ENCODE measurements around the gene NFE2L2. TPM values are rescaled to one million over a fixed set of nuclear protein-coding genes. Genes with fewer than 3 reads are reported as not detected.
"Not testable (repeated sequence)": the region's sequence is repeated elsewhere in the genome, so short reads cannot be mapped to it uniquely, and the experiment has no call there.

NFE2L2 gene
- total RNA-seq, 1 donor from 2014 or later, result 66.5 TPM

DNA sequence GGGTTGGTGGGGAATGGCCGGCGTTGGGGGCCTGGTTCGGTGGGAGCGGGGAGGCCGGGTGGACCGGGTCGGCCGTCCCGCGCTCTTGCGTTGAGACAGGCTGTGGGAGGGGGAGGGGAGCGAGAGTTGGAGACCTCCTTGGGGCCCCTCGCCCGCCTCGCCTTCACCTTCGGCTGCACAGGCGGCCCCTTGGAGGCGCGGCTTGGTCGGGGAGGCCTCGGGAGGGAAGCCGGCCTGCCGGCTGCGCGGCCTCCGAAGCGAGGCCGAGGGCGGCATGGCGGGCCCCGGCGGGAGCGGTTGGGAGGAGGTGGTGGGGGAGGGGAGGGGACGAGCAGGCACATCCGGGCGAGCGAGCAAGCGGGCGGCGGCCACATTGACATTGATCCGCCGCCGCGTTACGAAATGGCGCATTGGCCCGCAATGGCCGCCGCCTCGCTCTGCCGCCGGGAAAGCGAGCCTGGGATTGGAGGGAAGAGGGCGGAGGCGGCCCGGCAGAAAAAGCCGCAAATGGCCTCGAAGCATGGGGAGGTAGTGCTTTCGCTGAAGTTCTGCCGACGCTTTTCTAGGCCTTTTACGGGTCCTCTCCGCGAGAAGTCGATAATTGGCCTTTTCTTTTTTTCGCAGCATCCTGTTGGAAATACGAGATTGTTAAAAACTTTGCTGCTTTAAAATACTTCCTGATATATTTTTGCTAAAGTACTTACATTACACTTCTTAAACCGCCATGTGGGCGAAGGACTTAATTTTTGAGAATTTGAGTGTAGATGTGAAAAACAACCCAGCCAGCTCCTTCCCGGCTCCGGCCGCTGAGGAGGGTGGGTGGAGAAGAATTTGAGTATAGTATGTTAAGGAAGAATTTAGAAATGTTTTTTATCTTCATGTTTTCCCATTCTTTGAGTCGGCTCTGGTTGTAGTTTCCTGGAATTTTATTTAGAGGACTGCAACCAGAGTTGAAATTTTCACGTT is 51.4 kb downstream of the NFE2L2 start:
- intact Hi-C loops (cut with DNase I), result loop anchor here (1.0 to 2.0 kb wide), 3 partner anchors 28 to 51 kb away; partner anchors contain the start of gene NFE2L2
- peak; percentile 94 for DNase-seq (ENCODE audit: low spot score)

DNA sequence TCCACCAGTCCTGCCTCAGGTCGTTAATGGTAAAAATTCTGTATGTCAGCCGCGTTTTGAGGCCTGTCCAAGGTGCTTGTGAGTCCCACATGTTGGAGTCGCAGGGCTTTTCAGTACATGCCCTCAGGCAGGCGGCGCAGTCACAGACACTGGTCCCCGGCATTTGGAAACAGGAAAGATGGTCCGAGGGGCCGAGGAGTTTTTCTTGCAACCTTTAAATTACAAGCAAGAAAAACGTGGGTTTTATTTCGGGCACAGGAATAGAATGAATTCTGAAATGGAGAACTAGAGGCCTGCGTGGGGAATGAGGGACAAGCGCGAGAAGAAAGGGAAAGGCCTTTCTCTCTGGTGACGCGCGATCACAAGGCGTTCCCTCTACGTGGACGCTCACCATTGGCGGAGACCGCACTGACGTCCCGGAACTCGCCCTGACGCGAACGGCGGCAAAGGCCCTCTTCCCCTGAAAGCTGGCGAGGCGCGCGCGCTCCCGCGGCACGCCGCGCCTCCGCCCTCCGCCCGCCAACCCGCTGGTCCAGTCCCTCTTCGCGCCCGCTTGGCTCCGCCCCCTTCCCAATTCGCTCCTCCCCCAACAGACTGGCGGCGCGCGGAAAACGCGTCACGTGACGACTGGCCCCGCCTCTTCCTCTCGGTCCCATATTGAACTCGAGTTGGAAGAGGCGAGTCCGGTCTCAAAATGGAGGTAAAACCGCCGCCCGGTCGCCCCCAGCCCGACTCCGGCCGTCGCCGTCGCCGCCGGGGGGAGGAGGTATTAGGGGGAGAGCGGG is 52.2 kb downstream of the NFE2L2 start, which contains the start of gene HNRNPA3:
Gene HNRNPA3, plus strand, starts transcription at position 689 of the 785 bp plus-strand sequence. Its CDS starts 6 bp downstream, at position 695.
- peak; percentile 100 for DNase-seq (ENCODE audit: low spot score)
- intact Hi-C loops (cut with DNase I), result loop anchor here (1.0 to 2.0 kb wide), 3 partner anchors 29 to 52 kb away; partner anchors contain the start of gene NFE2L2

DNA sequence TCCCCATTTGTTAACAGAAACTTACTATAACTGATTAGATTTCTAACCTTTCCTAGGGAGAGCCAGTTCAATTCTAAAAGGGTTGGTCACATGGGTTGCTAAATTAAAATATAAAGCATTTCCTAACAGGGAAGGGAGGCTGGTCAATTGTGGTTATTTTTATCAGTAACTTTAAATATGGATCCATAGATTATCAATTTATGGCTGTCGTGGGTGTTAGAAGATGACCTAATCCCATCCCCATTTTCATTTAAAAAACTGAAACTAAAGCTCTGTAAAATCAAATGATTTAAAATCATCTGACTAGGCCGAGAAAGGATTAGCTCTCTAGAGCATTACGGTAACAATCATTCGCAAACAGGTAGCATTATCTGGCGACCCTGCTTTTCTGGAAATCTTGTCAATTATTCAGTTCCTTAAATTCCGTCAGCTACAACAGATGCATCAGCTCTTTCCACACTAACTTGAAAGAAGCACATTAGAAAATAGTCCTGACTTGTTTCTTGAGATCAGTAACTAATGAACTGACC is 52.9 kb downstream of the NFE2L2 start:
- DNase-seq (ENCODE audit: low spot score), result no peak
- intact Hi-C loops (cut with DNase I), result loop anchor here (1.0 to 2.0 kb wide), 3 partner anchors 29 to 53 kb away; partner anchors contain the start of gene NFE2L2

DNA sequence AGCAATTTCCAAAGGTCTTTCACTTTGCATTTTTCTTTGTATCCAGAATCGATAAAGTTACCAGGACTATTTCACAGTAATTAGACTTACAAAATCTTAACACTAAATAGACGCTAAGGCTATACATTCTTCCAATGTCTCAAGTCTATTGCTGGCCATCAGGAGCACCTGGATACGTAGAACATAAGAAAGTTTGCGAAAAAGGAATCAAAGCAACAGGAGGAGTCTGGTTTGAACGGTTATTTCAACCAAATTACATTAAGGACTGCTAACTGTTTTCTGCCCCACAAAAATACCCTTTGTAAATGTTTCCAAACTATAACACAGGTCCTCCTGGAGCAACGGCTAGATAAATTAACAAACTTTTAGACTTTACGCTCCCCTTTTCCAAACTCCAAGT is 53.4 kb downstream of the NFE2L2 start:
- intact Hi-C loops (cut with DNase I), result no loop called here
- no peak for DNase-seq (ENCODE audit: low spot score)

DNA sequence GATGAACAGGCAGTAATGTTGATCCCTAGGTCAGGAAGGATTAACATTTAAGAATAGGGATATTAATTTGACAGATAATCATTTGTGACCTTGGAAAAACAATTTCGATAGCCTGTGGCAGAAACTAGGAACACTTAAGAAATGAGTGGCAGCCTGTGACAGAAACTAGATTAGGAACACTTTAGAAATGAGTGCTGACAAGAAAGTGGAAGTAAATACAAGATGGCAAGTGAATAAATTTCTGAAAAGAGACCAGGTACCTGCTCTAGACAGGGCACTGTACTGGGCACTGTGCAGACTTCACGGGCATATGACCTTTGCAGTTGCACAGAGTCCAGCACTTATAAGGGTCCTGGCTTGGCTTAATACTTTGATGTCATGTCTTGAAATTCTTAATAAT is 57.4 kb downstream of the NFE2L2 start:
- intact Hi-C loops (cut with DNase I), result no loop called here
- no peak for DNase-seq (ENCODE audit: low spot score)

DNA sequence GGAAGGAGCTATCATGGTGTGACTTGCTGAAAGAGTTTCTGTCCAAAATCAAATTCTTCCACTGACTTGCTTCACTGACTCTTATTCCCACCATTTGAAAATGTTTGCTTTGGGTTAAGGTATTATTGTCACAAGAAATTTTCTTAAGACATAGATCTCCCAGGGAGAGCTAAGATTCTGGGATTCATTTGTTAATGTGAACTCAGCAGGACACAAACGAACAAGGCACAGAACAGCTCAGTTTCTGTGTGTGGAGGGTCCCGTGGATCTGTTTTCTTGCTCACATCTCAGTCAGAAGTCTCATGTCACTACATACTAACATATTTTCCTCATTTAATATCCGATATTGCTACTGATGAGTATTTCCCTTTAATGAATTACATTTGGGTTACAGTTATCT is 60.1 kb downstream of the NFE2L2 start:
- DNase-seq (ENCODE audit: low spot score), result no peak
- intact Hi-C loops (cut with DNase I), result no loop called here

DNA sequence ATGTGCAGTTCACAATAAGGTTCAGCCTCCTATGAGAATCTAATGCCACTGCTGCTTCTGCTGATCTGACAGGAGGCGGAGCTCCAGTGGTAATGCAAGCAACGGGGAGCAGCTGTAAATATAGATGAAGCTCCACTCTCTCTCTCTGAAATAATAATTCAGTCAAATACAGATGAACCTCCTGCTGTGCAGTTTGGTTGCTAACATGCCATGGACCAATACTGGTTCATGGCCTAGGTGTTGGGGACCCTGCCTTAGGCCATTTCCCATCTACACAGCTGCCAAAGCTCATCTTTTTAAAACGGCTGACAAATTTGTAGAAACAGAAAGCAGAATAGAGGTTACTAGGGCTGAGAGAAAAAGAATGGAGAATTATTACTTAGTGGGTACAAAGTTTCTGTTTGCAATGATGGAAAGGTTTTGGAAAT is 62.6 kb downstream of the NFE2L2 start:
- intact Hi-C loops (cut with DNase I), result no loop called here

DNA sequence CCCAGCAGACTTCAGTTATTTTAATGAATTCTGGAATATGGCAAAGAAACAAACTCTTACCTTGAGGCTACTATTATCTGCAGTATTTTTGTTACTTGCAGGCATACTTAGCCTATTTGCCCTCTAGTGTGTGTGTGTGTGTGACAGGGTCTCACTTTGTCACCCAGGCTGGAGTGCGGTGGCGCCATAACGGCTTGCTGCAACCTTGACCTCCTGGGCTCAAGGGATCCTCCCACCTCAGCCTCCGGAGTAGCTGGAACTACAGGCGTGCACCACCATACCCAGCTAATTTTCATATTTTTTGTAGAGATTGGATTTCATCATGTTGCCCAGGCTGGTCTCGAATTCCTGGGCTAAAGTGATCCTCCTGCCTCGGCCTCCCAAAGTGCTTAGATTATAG is 64.1 kb downstream of the NFE2L2 start:
- DNase-seq (ENCODE audit: low spot score); intact Hi-C loops (cut with DNase I): not testable (repeated sequence)

More for the DNA sequence above, 62.6 kb downstream of the NFE2L2 start:
- DNase-seq (ENCODE audit: low spot score), result no peak

DNA sequence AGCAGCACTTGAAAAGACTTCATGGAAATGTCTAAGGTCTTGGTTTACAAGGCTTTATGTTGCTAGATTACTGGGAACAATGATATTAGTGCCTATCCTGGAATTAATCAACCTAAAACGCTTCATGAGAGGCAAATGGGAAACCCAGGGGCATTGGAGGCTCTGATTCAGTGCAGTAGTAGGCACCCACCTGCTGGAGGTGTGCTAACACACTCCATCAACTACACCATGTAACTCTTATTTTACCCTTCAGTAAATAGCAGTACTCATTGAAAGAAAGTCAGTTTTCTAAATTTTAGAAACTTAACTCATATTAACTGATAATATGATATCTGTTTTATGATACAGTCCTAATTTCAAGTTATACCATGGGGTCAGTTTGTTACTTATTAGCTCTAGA is 69.3 kb downstream of the NFE2L2 start:
- DNase-seq (ENCODE audit: low spot score), result no peak
- intact Hi-C loops (cut with DNase I), result no loop called here

DNA sequence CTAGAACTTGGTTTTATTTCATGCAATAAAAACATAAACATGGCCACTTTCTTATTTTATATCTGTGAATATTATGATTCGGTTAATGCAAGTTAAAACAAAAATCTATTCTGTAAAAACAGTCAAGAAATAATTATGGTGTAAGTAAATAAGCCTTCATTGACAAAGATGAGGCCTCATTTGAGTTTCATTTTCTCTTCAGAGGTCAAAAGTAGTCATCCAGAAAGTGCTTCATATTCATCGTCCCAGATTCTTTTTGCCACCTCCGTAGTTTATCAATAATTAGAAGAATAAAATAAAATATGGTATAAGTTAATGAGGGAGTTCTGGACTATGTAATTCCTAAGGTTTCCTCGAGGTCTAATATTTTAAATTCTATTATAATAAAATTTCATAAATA is 71.3 kb downstream of the NFE2L2 start:
- intact Hi-C loops (cut with DNase I), result no loop called here
- no peak for DNase-seq (ENCODE audit: low spot score)

DNA sequence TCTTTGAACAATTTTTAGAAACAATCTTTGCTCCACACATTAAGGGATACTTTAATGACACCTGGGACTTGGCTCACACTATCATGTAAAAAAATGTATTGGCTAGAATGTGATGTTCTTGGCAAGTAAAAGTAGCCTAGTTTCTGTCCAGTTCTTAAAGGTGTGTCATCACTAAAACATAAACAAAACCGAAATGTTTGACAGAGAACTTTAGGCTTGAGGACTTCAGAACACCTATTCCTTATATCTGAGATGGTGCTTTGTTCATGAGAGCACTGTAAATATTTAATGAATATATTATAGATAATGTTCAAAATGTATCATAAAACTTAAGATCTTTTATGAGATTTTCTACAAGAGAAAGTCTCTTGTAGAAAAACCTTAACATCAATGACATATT is 71.7 kb downstream of the NFE2L2 start:
- intact Hi-C loops (cut with DNase I), result no loop called here
- no peak for DNase-seq (ENCODE audit: low spot score)

DNA sequence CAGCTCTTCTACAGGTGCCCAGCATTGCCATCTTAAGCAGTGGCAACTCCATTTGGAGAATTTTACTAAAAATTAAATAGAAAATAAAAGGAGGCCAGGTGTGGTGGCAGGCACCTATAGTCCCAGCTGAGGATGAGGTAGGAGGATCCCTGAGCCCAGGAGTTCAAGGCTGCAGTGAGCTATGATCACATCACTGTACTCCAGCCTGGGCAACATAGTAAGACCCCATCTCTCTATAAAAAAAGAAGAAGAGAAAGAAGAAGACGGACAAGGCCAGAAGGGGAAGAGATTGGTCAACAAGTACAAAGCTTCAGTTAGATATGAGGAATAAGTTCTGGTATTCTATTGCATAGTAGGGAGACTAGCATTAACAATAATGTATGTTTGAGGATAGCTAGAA is 73.6 kb downstream of the NFE2L2 start:
- intact Hi-C loops (cut with DNase I), result no loop called here
- no peak for DNase-seq (ENCODE audit: low spot score)

DNA sequence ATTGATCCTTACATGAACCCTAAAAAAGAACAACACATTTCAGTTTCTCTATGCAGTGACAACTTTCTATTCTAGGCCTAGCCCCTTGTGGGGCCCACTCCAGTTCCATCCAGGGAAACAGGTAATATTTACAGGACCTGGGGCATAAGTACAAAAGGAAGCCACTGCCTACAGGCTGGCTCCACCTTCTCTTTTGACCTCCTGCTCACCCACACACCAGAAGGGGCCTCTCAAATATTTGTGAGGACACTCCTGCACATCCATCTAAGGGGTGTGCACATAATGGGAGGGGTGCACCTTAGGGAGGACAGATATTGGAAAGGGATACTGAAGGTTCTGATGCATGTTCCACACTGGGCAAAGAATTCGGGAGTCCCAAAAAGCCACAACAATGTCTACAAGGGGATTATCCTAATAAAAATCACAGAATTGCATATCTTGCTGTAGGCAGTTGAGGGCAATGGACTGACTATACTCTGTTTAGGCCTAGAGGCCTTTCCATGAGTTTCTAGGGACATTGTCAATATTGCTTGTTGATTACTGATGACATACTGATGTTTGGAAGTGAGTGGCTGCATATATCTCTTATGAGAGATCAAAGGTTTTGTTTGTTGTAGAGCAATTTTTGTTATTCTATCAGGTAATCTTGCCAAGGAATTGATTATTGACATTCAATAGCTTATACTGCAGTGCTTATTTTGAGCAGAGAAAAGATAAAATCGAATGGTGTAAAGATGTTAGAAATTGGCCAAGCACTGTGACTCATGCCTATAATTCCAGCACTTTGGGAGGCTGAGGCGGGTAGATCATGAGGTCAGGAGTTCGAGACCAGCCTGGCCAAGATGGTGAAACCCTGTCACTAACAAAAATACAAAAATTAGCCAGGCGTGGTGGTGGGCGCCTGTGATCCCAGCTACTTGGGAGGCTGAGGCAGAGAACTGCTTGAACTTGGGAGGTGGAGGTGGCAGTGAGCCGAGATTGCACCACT is 75.8 kb downstream of the NFE2L2 start:
- intact Hi-C loops (cut with DNase I), result no loop called here
- no peak for DNase-seq (ENCODE audit: low spot score)

DNA sequence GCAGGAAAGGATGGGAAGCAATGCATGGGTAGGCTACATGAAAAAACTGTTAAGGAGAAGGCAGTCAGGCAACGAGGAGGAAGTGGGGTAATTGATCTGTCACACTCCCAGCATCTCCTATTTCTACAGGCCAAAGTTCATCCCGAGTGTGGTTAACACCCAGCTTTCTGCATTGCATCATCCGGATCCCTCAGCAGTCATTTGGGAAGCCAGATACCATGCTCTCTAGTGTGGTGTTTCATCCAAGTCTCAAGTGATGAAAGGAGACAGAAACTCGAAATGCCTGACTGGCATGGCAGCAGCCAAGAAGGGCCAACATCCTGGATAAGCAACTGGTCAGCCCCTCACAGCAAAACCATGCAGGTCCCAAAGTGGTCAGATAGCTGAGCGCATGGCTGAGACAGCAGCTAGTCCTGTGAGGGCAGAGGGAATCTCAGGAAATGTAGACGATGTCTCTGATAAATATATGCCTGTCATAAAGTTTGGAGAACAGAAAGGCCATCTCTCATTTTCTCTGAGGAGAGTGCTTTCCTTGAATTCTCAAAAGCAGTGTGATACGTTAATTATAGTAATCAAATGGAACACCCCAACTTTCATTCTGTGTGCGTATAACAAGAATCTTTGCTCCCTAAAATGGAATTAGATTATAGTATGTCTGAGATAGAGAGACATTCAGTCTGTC is 76.8 kb downstream of the NFE2L2 start:
- intact Hi-C loops (cut with DNase I), result no loop called here
- no peak for DNase-seq (ENCODE audit: low spot score)

DNA sequence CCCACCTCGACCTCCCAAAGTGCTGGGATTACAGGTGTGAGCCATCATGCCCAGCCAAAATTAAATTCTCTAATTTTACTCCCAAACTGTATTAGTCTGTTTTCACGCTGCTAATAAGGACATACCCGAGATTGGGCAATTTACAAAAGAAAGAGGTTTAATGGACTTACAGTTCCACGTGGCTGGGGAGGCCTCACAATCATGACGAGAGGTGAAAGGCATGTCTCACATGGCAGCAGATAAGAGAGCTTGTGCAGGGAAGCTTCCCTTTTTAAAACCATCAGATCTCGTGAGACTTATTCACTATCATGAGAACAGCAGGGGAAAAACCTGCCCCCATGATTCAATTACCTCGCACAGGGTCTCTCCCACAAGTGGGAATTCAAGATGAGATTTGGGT is 78.5 kb downstream of the NFE2L2 start:
- DNase-seq (ENCODE audit: low spot score); intact Hi-C loops (cut with DNase I): not testable (repeated sequence)

DNA sequence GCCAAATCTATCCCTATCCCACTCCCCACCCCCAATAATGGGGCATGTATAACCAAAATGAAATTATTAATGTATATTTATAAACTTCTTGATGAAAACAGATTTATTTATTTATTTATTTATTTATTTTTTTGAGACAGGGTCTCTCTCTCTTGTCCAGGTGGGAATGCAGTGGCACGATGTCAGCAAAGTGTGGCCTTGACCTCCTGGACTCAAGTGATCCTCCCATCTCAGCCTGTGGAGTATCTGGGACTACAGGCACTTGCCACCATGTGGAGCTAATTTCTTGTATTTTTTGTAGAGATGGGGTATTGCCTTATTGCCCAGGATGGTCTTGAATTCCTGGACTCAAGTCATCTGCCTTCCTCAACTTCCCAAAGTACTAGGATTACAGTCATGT is 79.9 kb downstream of the NFE2L2 start:
- intact Hi-C loops (cut with DNase I), result no loop called here
- no peak for DNase-seq (ENCODE audit: low spot score)

DNA sequence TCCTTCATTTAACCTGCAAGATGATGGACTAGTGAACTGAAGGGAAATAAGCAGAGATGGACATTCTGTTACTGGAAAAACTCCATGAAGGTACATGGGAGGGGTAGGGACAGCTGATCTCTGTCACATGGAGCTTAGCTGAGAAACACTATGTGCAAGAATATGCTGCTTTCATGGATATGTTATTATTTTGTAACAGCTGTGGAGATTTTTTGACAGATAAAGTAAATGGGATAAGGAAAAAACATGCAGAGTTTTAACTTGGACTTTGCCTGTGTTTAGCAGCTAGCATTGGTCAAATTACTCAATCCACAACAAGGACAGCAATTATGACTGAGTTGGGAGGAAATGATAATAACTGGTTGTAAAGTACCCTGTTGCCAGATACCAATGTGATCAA is 80.7 kb downstream of the NFE2L2 start:
- no peak for DNase-seq (ENCODE audit: low spot score)
- intact Hi-C loops (cut with DNase I), result no loop called here
